SJSA1 (cell line): ENCODE results near the gene RECK. TPM values are rescaled to one million over a fixed set of nuclear protein-coding genes. Genes with fewer than 3 reads are reported as not detected.
"Not testable (repeated sequence)": the region's sequence is repeated elsewhere in the genome, so short reads cannot be mapped to it uniquely, and the experiment has no call there.

Experiments
- DNase-seq, 2 experiments: peaks; one replicate each; pipeline ENCODE4 v3.0.0-alpha.2; 2015 to 2020; ENCODE audit warnings: low spot score in 2 of 2, low read depth in 1 of 2
- H3K27ac ChIP-seq: fragments of 250-450 bp; sonication (Bioruptor Pico); 2 replicates; pipeline ENCODE4 v1.5.1; 2020; ENCODE audit warnings: mild to moderate bottlenecking, moderate library complexity
- H3K27me3 ChIP-seq: fragments of 250-450 bp; sonication (Bioruptor Pico); replicated peaks from 2 replicates; pipeline ENCODE4 v1.5.1; 2020; ENCODE audit warnings: mild to moderate bottlenecking, moderate library complexity
- H3K36me3 ChIP-seq: fragments of 250-450 bp; sonication (Bioruptor Pico); 2 replicates; pipeline ENCODE4 v1.5.1; 2020; ENCODE audit warnings: mild to moderate bottlenecking
- H3K4me1 ChIP-seq: fragments of 250-450 bp; sonication (Bioruptor Pico); replicated peaks from 2 replicates; pipeline ENCODE4 v1.6.1; 2021; ENCODE audit warnings: mild to moderate bottlenecking
- H3K4me3 ChIP-seq: fragments of 250-450 bp; sonication (Bioruptor Pico); 2 replicates; pipeline ENCODE4 v1.5.1; 2020; ENCODE audit warnings: mild to moderate bottlenecking
- H3K9me3 ChIP-seq: fragments of 250-450 bp; sonication (Bioruptor Pico); replicated peaks from 2 replicates; pipeline ENCODE4 v1.5.1; 2020; ENCODE audit warnings: mild to moderate bottlenecking
- total RNA-seq: library from RNA; depleted of rRNA; stranded (reverse); fragments of >200 nt; shearing (Covaris generic); gene quantifications from 2 replicates; pipeline ENCODE4 v1.2.3, GENCODE V29; 2014

Gene RECK
- total RNA-seq, 1 experiment from 2014 or later, result 13.9 TPM

DNA sequence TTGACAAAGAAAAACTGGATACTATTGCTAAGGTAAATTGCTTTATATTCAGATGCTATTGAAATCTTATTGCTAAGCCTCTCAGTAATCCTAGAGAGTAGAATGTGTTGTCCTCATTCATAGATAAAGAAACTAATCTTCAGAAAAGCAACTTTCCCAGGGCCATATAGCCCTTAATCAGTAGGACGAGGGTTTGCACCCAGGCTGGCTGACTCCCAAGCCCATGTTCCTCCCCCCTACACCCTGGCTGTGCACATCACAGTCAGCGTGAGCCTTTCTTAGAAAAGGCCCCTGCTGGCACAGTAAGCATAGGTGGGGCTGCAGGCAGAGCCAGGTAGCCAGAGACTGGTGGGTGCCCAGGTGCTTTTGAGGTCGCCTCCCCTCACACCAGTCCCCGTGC, 84.0 kb downstream of the RECK start:
- H3K27ac ChIP-seq, result no peak overlapping the region
- H3K9me3 ChIP-seq, result no peaks in the 10 kb centered on the region
- H3K36me3 ChIP-seq, result no peaks in the 10 kb centered on the region
- DNase-seq, result no peak
- H3K27me3 ChIP-seq, result no peaks in the 10 kb centered on the region
- H3K4me1 ChIP-seq, result no peaks in the 10 kb centered on the region
- H3K4me3 ChIP-seq, result no peak overlapping the region

DNA sequence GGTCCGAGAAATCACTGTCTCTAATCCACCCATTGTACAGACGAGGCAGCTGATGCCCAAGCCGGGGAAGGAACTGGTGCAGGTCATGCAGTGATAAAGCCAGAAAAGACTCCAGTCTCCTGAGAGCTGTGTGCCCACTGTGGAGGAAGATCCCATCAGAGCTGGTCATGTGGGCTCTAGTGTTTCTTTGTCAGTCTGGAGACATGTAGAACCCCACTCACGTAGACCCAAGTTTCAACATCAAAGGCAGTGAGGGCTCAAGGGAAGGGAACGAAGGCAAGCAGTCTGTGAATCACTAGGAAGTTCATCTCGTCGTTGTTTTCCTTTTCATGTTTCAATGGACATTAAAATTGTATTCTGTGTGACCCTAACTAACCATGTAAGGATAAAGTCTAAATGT, 85.3 kb downstream of the RECK start:
- no peak overlapping the region for H3K4me3 ChIP-seq
- H3K36me3 ChIP-seq, result no peaks in the 10 kb centered on the region
- no peaks in the 10 kb centered on the region for H3K9me3 ChIP-seq
- H3K27ac ChIP-seq, result no peak overlapping the region
- H3K4me1 ChIP-seq, result no peaks in the 10 kb centered on the region
- DNase-seq, result no peak
- no peaks in the 10 kb centered on the region for H3K27me3 ChIP-seq

GRCh38 chr9:36123515-36123914, 86.8 kb downstream of the RECK start:
- Histone ChIP-seq H3K4me3 (no peak overlapping the region), H3K36me3 (no peaks in the 10 kb centered on the region), H3K9me3 (no peaks in the 10 kb centered on the region), H3K27me3 (no peaks in the 10 kb centered on the region), H3K27ac (no peak overlapping the region), H3K4me1 (no peaks in the 10 kb centered on the region)
- no peak for DNase-seq

DNA sequence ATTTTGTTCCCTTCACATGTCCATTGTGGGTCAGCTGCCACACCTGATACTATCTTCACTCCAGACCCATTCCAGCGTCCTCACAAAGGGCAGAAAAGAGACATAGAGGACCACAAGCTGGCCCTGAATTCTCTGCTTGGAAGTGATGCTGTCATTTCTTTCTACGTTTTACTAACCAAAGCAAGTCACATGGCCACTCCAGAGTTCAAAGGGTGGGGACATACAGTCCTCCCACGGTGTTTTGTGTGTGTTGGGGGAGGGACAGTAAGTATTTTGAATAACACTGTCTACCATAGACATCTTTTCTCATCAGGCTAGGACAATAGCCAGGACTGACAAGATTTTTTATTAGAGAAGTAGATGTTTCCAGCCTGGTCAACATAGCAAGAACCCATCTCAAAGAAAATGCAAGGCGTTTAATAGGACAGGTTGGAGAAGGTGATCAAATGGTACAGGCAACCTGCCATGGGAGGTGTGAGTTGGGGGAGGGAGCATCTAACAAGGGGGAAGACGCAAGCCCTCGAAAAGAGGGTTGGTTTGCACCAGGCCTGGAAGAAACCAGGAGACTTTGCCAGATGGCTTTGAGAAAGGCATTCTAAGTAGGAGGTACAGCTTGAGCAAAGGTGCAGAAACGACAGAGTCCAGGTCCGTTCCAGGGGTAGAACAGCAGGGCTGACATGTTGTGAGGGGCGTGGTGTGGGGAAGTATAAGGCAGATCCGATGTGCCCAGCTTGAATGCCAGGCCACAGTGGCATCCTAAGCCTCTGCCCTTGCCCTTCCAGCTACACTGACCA, 88.5 kb downstream of the RECK start:
- Histone ChIP-seq H3K9me3 (no peaks in the 10 kb centered on the region), H3K4me1 (no peaks in the 10 kb centered on the region), H3K4me3 (no peak overlapping the region), H3K36me3 (no peaks in the 10 kb centered on the region), H3K27ac (no peak overlapping the region), H3K27me3 (no peaks in the 10 kb centered on the region)
- no peak for DNase-seq

DNA sequence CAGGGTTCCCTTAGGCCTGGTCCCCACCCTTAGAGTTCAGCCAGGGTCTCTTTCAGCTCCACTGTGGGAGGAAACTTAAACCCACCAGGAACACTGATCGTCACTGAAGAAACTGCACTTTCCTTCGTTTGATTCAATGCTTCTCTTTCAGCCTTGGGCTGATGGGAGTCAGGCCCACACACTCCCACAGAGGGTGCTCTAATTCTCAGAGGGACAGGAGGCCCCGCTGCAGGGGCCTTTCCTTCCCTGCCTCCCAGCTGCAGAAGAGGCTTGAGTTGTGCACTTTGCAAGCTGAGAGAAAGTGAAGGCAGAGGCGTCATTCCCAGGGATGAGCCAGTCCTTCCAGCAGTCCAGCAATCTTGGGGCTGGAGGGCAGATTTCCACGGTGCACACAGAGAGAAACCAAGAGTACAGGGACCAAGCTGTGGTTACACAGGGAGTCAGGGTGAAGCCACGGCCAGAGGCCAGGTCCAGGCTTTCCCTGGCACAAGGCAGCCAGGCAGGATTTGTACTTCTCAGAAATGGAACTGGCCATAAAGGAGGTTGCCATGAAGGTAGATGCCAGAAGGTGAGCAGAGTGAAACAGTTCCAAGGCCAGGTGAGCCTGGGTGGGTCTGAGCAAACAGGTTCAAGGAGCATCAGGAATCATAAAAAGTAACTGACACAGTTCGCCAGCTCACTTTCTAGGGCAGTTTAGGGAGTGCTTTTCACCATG, 89.5 kb downstream of the RECK start:
- Histone ChIP-seq H3K27ac (no peak overlapping the region), H3K9me3 (no peaks in the 10 kb centered on the region), H3K27me3 (no peaks in the 10 kb centered on the region), H3K4me1 (no peaks in the 10 kb centered on the region), H3K36me3 (no peaks in the 10 kb centered on the region), H3K4me3 (no peak overlapping the region)
- no peak for DNase-seq

DNA sequence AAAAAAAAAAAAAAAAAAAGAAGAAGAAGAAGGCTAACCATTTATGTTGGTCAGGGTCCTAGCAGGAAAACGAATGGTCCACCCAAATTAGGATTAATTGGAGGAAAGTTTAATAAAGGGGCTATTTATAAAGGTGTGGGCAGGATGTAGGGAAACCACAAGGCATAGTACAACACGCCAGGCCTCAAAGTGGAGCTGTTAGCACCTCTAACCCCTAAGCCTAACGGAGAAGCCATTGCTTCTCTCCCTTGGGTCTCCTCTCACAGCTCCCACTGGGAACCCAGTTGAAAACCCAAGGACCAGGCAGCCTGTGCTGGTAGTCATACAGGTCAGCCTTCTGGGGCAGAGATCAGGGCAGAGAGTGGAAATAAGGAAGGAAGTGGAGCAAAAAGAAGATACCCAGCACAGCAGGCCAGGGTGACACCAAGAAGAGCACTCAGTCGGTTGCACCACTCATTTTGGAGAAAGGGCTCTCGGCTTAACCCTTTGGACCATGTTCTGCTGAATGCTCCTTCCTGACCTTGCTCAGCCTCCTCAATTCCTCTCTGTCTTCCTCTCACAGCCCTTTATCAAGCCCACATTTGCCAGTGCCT, 91.0 kb downstream of the RECK start:
- H3K27ac ChIP-seq, result no peak overlapping the region
- no peak overlapping the region for H3K4me3 ChIP-seq
- no peaks in the 10 kb centered on the region for H3K27me3 ChIP-seq
- no peak for DNase-seq
- no peaks in the 10 kb centered on the region for H3K9me3 ChIP-seq
- H3K36me3 ChIP-seq, result no peaks in the 10 kb centered on the region
- H3K4me1 ChIP-seq, result no peaks in the 10 kb centered on the region

- Histone ChIP-seq H3K27me3 (no peaks in the 10 kb centered on the region), H3K4me1 (no peaks in the 10 kb centered on the region), H3K9me3 (no peaks in the 10 kb centered on the region), H3K27ac (no peak overlapping the region), H3K36me3 (no peaks in the 10 kb centered on the region), H3K4me3 (no peak overlapping the region)
- no peak for DNase-seq
Measured at GRCh38 chr9:36128349-36128748, 91.6 kb downstream of the RECK start.

GRCh38 chr9:36129139-36129538, 92.4 kb downstream of the RECK start:
- no peak for DNase-seq
- Histone ChIP-seq H3K4me1 (no peaks in the 10 kb centered on the region), H3K27me3 (no peaks in the 10 kb centered on the region), H3K9me3 (no peaks in the 10 kb centered on the region), H3K4me3 (no peak overlapping the region), H3K27ac (no peak overlapping the region), H3K36me3 (no peaks in the 10 kb centered on the region)

DNA sequence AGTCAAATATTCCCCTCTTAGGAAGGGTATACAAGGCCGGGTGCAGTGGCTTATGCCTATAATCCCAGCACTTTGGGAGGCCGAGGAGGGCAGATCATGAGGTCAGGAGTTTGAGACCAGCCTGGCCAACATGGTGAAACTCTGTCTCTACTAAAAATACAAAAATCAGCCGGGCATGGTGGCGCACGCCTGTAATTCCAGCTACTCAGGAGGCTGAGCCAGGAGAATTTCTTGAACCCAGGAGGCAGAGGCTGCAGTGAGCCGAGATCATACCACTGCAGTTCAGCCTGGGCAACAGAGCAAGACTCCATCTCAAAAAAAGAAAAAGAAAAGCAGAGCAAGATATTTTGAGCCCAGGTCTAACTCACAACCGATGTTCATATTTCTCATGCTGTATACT, 95.0 kb downstream of the RECK start:
- H3K4me1 ChIP-seq, result peaks cover 16% of the 10 kb centered on the region
- not testable (repeated sequence) for DNase-seq, H3K27ac ChIP-seq, H3K9me3 ChIP-seq, H3K36me3 ChIP-seq, H3K4me3 ChIP-seq, H3K27me3 ChIP-seq

GRCh38 chr9:36132086-36132485, 95.4 kb downstream of the RECK start:
- no peak for DNase-seq
- Histone ChIP-seq H3K27ac (no peak overlapping the region), H3K4me3 (no peak overlapping the region), H3K27me3 (no peaks in the 10 kb centered on the region), H3K36me3 (peaks cover 3% of the 10 kb centered on the region; the same call in 1 of the 2 replicates), H3K4me1 (peaks cover 19% of the 10 kb centered on the region), H3K9me3 (no peaks in the 10 kb centered on the region)

GRCh38 chr9:36134761-36135505, 98.2 kb downstream of the RECK start:
- peak in 1 of 2 experiments; percentile 28 for DNase-seq
- Histone ChIP-seq H3K9me3 (no peaks in the 10 kb centered on the region), H3K27ac (no peak overlapping the region), H3K4me3 (no peak overlapping the region), H3K4me1 (peaks cover 26% of the 10 kb centered on the region), H3K27me3 (no peaks in the 10 kb centered on the region), H3K36me3 (peaks cover 3% of the 10 kb centered on the region; the same call in 1 of the 2 replicates)

DNA sequence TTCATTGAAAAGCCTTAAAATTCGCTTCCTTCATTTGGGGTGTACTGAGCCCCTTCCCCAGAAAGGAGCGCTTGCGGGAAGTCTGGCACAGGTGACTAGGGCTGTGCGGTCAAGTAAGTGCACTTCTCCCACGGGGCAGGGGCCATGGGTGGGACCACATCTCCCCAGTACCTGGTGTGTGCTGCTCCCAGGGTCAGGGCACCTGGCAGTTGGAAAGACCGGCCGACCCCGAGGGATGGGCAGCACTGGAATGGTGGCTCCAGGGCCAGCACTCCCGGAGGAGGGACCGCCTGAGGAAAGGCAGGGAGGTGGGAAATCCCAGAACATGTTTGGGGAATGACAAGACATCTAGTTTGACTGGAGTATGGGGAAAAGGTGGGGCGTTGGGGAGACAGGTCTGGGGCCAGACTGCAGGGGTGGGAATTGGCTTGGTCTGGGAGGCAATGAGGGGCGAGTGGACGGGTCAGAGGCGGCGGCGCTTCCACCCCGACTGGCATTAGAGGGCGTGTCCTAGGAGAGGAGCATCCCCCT, 99.1 kb downstream of the RECK start:
- DNase-seq, result peak in 1 of 2 experiments; percentile 3
- H3K27me3 ChIP-seq, result no peaks in the 10 kb centered on the region
- H3K9me3 ChIP-seq, result no peaks in the 10 kb centered on the region
- H3K36me3 ChIP-seq, result peaks cover 3% of the 10 kb centered on the region; the same call in 1 of the 2 replicates
- H3K27ac ChIP-seq, result peak overlapping the region; percentile 64
- peak overlapping the region; percentile 81 for H3K4me3 ChIP-seq
- H3K4me1 ChIP-seq, result peaks cover 26% of the 10 kb centered on the region

- H3K36me3 ChIP-seq, result peaks cover 3% of the 10 kb centered on the region; the same call in 1 of the 2 replicates
- H3K27ac ChIP-seq, result peak within 1 kb of the TSS; percentile 64
- H3K4me3 ChIP-seq, result peak within 1 kb of the TSS; percentile 81
- H3K4me1 ChIP-seq, result peaks cover 26% of the 10 kb centered on the region
- peak; percentile 58 to 64 for DNase-seq
- H3K27me3 ChIP-seq, result no peaks in the 10 kb centered on the region
- no peaks in the 10 kb centered on the region for H3K9me3 ChIP-seq
Measured at GRCh38 chr9:36136272-36136893, 99.7 kb downstream of the RECK start, which contains the start of gene GLIPR2. Gene GLIPR2, plus strand, starts transcription at chr9:36136733. Its CDS starts 46 bp downstream, at chr9:36136779.
